GM23338 (cell line): Measurements from ENCODE around the gene RNF133. TPM values are rescaled to one million over a fixed set of nuclear protein-coding genes. Genes with fewer than 3 reads are reported as not detected.
A peak's percentile ranks its signal among the peaks of the same experiment; 100 is the strongest.

Experiments
- ATAC-seq: fragments of 200-7000 bp; cut with Tn5 transposase; 3 replicates; pipeline ENCODE4 v1.9.1; 2020
- DNase-seq: peaks from one replicate; pipeline ENCODE4 v3.0.0-alpha.2; 2015; ENCODE audit warnings: low spot score
- H2AFZ ChIP-seq: fragments of 200-600 bp; sonication (generic); 2 replicates; pipeline ENCODE4 v1.8.0; 2016; ENCODE audit warnings: antibody characterized with exemption, mild to moderate bottlenecking, moderate library complexity
- H3F3A ChIP-seq: fragments of 200-600 bp; sonication (generic); replicated peaks from 2 replicates; pipeline ENCODE4 v1.8.0; 2017; ENCODE audit warnings: antibody characterized with exemption, mixed run types, low read depth
- H3K27ac ChIP-seq: fragments of 200-600 bp; sonication (generic); 2 replicates; pipeline ENCODE4 v1.6.1; 2016; ENCODE audit warnings: low read depth
- H3K27me3 ChIP-seq: fragments of 200-600 bp; sonication (generic); 2 replicates; pipeline ENCODE4 v1.8.0; 2016; ENCODE audit warnings: mild to moderate bottlenecking, mixed run types, moderate library complexity; ENCODE audit not compliant: insufficient read depth
- H3K36me3 ChIP-seq: fragments of 200-600 bp; sonication (generic); 2 replicates; pipeline ENCODE4 v1.8.0; 2016; ENCODE audit warnings: mild to moderate bottlenecking; ENCODE audit not compliant: insufficient read depth
- H3K4me1 ChIP-seq: fragments of 200-600 bp; sonication (generic); 2 replicates; pipeline ENCODE4 v1.8.0; 2016; ENCODE audit warnings: mild to moderate bottlenecking, moderate library complexity; ENCODE audit not compliant: insufficient read depth
- H3K4me2 ChIP-seq: fragments of 200-600 bp; sonication (generic); 2 replicates; pipeline ENCODE4 v1.7.1; 2017; ENCODE audit warnings: mixed run types
- H3K4me3 ChIP-seq: fragments of 200-600 bp; sonication (generic); 2 replicates; pipeline ENCODE4 v1.6.1; 2016; ENCODE audit warnings: mixed run types
- H3K79me2 ChIP-seq: fragments of 200-600 bp; sonication (generic); replicated peaks from 2 replicates; pipeline ENCODE4 v1.8.0; 2017; ENCODE audit warnings: mild to moderate bottlenecking; ENCODE audit not compliant: insufficient read depth
- H3K9me2 ChIP-seq: fragments of 200-600 bp; sonication (generic); 2 replicates; pipeline ENCODE4 v1.8.0; 2017; ENCODE audit not compliant: insufficient read depth
- H4K20me1 ChIP-seq: fragments of 200-600 bp; sonication (generic); replicated peaks from 2 replicates; pipeline ENCODE4 v1.8.0; 2017; ENCODE audit warnings: mild to moderate bottlenecking; ENCODE audit not compliant: insufficient read depth
- H3K27ac Mint-ChIP-seq: 2 replicates; pipeline ENCODE4 v1.8.0; 2020; ENCODE audit warnings: inconsistent platforms, mild to moderate bottlenecking, moderate library complexity, mixed read lengths
- H3K27me3 Mint-ChIP-seq: 3 replicates; pipeline ENCODE4 v1.8.0; 2022; ENCODE audit warnings: low read depth, mild to moderate bottlenecking, moderate library complexity, mixed read lengths, inconsistent platforms; ENCODE audit not compliant: insufficient read depth, poor library complexity
- H3K36me3 Mint-ChIP-seq: 3 replicates; pipeline ENCODE4 v1.8.0; 2021; ENCODE audit warnings: low read depth, mild to moderate bottlenecking, inconsistent platforms, moderate library complexity, mixed read lengths
- H3K4me1 Mint-ChIP-seq: 3 replicates; pipeline ENCODE4 v1.8.0; 2020; ENCODE audit warnings: mild to moderate bottlenecking, inconsistent platforms, mixed read lengths
- H3K4me3 Mint-ChIP-seq: 3 replicates; pipeline ENCODE4 v1.8.0; 2021; ENCODE audit warnings: moderate library complexity, mild to moderate bottlenecking, inconsistent platforms, mixed read lengths
- H3K9me3 Mint-ChIP-seq: 3 replicates; pipeline ENCODE4 v1.8.0; 2020; ENCODE audit warnings: moderate library complexity, mild to moderate bottlenecking, inconsistent platforms, mixed read lengths
- CTCF ChIP-seq, 2 experiments: fragments of 200-600 bp in 1 of 2; sonication (generic) in 1 of 2; conservative IDR thresholded peaks; 2 replicates each; pipeline versions ENCODE4 v1.5.1 to v1.6.1; 2016 to 2017; ENCODE audit warnings: antibody characterized with exemption in 2 of 2, low read depth in 2 of 2, mild to moderate bottlenecking in 2 of 2, moderate library complexity in 1 of 2
- JUNB ChIP-seq: IDR thresholded peaks from one replicate; pipeline ENCODE4 v1.6.1; 2016; ENCODE audit warnings: antibody characterized with exemption; ENCODE audit not compliant: unreplicated experiment
- ZNF114 ChIP-seq: fragments of 250-450 bp; sonication (Bioruptor Pico); IDR thresholded peaks from 2 replicates; pipeline ENCODE4 v1.5.0; 2020; ENCODE audit warnings: mild to moderate bottlenecking, moderate library complexity
- polyA plus RNA-seq: library from polyadenylated mRNA; unstranded; fragments of >200 nt; fragmentation: Nextera tagmentation; extraction: Ambion mirVana; gene quantifications from 2 replicates; pipeline ENCODE4 v1.2.1, GENCODE V29; 2016
- total RNA-seq: library from RNA; depleted of rRNA; stranded (reverse); fragments of >200 nt; shearing (Covaris generic); gene quantifications from 2 replicates; pipeline ENCODE4 v1.2.3, GENCODE V29; 2014
- TF ChIP-seq, protein P1 (sequence below): fragments of 250-450 bp; sonication (Bioruptor Pico); IDR thresholded peaks from 2 replicates; pipeline ENCODE4 v1.5.0; 2020; ENCODE audit warnings: mild to moderate bottlenecking, moderate library complexity

Gene RNF133
- total and polyA plus RNA-seq, 2 experiments from 2014 or later: 2.0 TPM; not detected in 1

DNA sequence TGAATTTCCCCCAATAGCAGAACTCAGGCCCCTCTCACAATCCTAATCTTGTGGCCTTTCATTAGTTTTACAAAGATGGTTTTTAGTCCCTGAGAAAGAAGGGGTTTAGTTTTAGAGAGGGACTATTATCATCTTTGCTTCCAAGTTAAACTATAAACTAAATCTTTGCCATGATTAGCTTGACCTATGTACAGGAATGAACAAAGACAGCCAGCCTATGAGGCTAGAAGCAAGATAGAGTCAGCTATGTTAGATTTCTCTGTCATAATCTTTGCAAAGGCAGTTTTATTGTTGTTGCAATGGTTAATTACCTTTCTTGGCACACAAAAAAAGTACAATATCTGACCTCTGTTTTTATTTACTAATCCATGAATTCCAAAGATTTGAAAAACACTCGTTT lies 19.1 kb downstream of the RNF133 start:
- peaks cover 3% of the 10 kb centered on the region for H3K27me3 Mint-ChIP-seq
- no peaks in the 10 kb centered on the region for H3K79me2 ChIP-seq
- no peaks in the 10 kb centered on the region for H4K20me1 ChIP-seq
- DNase-seq: no peak
- no peak overlapping the region for H2AFZ ChIP-seq
- H3K9me2 ChIP-seq: no peaks in the 10 kb centered on the region
- TF ChIP-seq ZNF114 (CRISPR knock-in tag): no peak
- TF ChIP-seq JUNB: no peak
- TF ChIP-seq CTCF (conservative IDR thresholded peaks at IDR 0.05; ENCODE audit: low read depth in 2 of 2): no peak
- TF ChIP-seq, protein P1, sequence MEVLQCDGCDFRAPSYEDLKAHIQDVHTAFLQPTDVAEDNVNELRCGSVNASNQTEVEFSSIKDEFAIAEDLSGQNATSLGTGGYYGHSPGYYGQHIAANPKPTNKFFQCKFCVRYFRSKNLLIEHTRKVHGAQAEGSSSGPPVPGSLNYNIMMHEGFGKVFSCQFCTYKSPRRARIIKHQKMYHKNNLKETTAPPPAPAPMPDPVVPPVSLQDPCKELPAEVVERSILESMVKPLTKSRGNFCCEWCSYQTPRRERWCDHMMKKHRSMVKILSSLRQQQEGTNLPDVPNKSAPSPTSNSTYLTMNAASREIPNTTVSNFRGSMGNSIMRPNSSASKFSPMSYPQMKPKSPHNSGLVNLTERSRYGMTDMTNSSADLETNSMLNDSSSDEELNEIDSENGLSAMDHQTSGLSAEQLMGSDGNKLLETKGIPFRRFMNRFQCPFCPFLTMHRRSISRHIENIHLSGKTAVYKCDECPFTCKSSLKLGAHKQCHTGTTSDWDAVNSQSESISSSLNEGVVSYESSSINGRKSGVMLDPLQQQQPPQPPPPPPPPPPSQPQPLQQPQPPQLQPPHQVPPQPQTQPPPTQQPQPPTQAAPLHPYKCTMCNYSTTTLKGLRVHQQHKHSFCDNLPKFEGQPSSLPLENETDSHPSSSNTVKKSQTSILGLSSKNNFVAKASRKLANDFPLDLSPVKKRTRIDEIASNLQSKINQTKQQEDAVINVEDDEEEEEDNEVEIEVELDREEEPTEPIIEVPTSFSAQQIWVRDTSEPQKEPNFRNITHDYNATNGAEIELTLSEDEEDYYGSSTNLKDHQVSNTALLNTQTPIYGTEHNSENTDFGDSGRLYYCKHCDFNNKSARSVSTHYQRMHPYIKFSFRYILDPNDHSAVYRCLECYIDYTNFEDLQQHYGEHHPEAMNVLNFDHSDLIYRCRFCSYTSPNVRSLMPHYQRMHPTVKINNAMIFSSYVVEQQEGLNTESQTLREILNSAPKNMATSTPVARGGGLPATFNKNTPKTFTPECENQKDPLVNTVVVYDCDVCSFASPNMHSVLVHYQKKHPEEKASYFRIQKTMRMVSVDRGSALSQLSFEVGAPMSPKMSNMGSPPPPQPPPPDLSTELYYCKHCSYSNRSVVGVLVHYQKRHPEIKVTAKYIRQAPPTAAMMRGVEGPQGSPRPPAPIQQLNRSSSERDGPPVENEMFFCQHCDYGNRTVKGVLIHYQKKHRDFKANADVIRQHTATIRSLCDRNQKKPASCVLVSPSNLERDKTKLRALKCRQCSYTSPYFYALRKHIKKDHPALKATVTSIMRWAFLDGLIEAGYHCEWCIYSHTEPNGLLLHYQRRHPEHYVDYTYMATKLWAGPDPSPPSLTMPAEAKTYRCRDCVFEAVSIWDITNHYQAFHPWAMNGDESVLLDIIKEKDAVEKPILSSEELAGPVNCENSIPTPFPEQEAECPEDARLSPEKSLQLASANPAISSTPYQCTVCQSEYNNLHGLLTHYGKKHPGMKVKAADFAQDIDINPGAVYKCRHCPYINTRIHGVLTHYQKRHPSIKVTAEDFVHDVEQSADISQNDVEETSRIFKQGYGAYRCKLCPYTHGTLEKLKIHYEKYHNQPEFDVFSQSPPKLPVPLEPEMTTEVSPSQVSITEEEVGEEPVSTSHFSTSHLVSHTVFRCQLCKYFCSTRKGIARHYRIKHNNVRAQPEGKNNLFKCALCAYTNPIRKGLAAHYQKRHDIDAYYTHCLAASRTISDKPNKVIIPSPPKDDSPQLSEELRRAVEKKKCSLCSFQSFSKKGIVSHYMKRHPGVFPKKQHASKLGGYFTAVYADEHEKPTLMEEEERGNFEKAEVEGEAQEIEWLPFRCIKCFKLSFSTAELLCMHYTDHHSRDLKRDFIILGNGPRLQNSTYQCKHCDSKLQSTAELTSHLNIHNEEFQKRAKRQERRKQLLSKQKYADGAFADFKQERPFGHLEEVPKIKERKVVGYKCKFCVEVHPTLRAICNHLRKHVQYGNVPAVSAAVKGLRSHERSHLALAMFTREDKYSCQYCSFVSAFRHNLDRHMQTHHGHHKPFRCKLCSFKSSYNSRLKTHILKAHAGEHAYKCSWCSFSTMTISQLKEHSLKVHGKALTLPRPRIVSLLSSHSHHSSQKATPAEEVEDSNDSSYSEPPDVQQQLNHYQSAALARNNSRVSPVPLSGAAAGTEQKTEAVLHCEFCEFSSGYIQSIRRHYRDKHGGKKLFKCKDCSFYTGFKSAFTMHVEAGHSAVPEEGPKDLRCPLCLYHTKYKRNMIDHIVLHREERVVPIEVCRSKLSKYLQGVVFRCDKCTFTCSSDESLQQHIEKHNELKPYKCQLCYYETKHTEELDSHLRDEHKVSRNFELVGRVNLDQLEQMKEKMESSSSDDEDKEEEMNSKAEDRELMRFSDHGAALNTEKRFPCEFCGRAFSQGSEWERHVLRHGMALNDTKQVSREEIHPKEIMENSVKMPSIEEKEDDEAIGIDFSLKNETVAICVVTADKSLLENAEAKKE (CRISPR knock-in tag): no peak
- peak overlapping the region; percentile 50 for H3K4me3 Mint-ChIP-seq
- H3K27ac Mint-ChIP-seq: peak overlapping the region; percentile 98
- no peaks in the 10 kb centered on the region for H3K27me3 ChIP-seq
- peaks cover 17% of the 10 kb centered on the region; the same call in 2 of the 3 replicates for H3K36me3 Mint-ChIP-seq
- peaks cover 51% of the 10 kb centered on the region for H3K4me1 Mint-ChIP-seq
- peaks cover 29% of the 10 kb centered on the region for H3K4me1 ChIP-seq
- H3K4me2 ChIP-seq: peak overlapping the region; percentile 13; the same call in 1 of the 2 replicates
- ATAC-seq: peak; percentile 11; the same call in 2 of the 3 replicates
- no peak overlapping the region for H3K4me3 ChIP-seq
- H3K36me3 ChIP-seq: no peaks in the 10 kb centered on the region
- peaks cover 11% of the 10 kb centered on the region; the same call in 2 of the 3 replicates for H3K9me3 Mint-ChIP-seq
- peak overlapping the region; percentile 91 for H3K27ac ChIP-seq
- no peaks in the 10 kb centered on the region for H3F3A ChIP-seq
